Adipose tissue (tissue), 3 donors: Measurements from ENCODE around the gene STX19. TPM values are rescaled to one million over a fixed set of nuclear protein-coding genes. Genes with fewer than 3 reads are reported as not detected.
"Not testable (repeated sequence)": the region's sequence is repeated elsewhere in the genome, so short reads cannot be mapped to it uniquely, and the experiment has no call there.

Experiments
- H3K27ac ChIP-seq: one replicate; pipeline ENCODE4 v1.5.1; 2013; ENCODE audit warnings: low read depth, low read length
- WGBS, 3 donors: extraction: QIAGEN DNeasy Blood & Tissue Kit; methylation state at CpG; one replicate each; pipeline ENCODE4 v1.1.7; 2013; 5-methylcytosine and 5-hydroxymethylcytosine counted together
- polyA plus RNA-seq, 3 donors: library from polyadenylated mRNA; stranded (reverse); fragments of 200-250 nt; gene quantifications; one replicate each; pipeline ENCODE4 v1.2.3, GENCODE V29; 2013
- donor health status: healthy with polysubstance abuse.
- donor health status: Bipolar disorder and iron deficiency.
- donor health status: healthy.

The STX19 gene
- polyA plus RNA-seq, 3 donors: 0.30 to 3.9 TPM; not detected in 1

GRCh38 chr3:94044100-94044936 lies 15.9 kb upstream of the STX19 start:
- H3K27ac ChIP-seq: not testable (repeated sequence)
- 97 to 99% (median 98%) methylated on average over 55 to 61 of the region's 61 CpGs for WGBS, 3 donors

DNA sequence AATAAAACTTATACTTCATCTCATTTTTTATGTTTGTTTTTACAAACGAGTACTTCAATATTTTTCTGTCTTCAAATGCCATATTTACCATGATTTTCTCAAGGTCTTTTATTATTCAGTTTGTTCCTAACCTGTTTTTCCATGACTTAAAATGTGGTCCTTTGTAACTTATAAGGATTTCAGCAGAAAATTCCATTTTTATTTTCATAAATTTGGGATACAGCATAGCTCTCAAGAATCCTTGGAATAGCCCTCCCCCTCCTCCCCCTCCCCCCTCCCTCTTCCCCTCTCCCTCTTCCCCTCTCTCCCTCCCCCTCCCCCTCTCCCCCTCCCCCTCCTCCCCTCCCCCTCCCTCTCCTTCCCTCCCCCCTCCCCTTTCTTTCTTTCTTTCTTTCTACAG lies 14.9 kb upstream of the STX19 start:
- no peak overlapping the region for H3K27ac ChIP-seq
- WGBS, 3 donors: 81 to 95% (median 93%) methylated on average over 1 of the region's 1 CpG

GRCh38 chr3:94036909-94037507 lies 8.6 kb upstream of the STX19 start:
- no peak overlapping the region for H3K27ac ChIP-seq
- WGBS, 3 donors: 77 to 87% (median 79%) methylated on average over 3 of the region's 3 CpGs

DNA sequence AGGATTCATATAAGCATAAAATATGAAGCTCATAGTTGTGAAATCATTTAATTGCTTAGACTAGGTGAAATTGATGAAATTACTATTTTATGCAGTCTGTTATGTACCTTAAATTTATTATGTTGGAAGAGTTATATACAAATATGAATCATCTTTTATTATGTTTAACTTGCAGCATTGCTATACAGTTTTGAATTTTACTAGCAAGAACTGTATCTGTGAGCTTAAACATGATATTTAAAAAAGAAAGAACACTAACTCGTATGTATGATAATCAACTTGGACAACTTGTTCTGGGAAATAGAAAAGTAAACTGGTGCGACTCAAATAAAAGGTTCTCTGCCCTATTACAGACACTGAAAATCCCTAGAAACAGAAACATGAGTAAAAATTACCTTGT lies 1.8 kb downstream of the STX19 start:
- 22 to 90% (median 73%) methylated on average over 2 of the region's 2 CpGs for WGBS, 3 donors

GRCh38 chr3:94024385-94024784 lies 4.0 kb downstream of the STX19 start:
- 76 to 82% (median 79%) methylated on average over 3 of the region's 3 CpGs for WGBS, 3 donors
- no peak overlapping the region for H3K27ac ChIP-seq

More for the DNA sequence above, 1.8 kb downstream of the STX19 start:
- H3K27ac ChIP-seq: no peak overlapping the region

- 49 to 88% (median 82%) methylated on average over 3 of the region's 3 CpGs for WGBS, 3 donors
- H3K27ac ChIP-seq: no peak overlapping the region
Measured at GRCh38 chr3:94020293-94020692, 8.1 kb downstream of the STX19 start.

DNA sequence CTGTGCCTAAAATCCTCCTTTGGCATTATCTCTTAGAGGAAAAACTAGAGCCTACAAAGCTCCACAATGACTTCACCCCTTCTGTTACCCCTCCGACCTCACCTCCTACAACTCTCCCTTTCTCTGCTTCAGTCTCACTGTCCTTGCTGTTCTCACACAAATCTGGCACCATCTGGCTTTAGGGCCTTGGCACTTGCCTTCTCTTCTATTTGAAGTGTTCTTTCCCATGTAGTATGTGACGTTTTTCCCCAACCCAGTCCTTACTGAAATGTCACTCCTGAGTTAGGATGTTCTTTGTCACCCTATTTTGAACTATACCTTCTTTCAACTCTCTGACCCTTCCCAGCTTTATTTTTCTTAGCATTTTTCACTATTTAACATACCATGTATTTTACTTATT lies 8.7 kb downstream of the STX19 start:
- no peak overlapping the region for H3K27ac ChIP-seq
- 81 to 90% (median 85%) methylated on average over 2 of the region's 2 CpGs for WGBS, 3 donors

- no peak overlapping the region for H3K27ac ChIP-seq
- 78 to 91% (median 85%) methylated on average over 1 of the region's 1 CpG for WGBS, 3 donors
Measured at GRCh38 chr3:94015025-94015424, 13.4 kb downstream of the STX19 start.

- WGBS, 3 donors: 51 to 84% (median 61%) methylated on average over 1 of the region's 1 CpG
- no peak overlapping the region for H3K27ac ChIP-seq
Measured at GRCh38 chr3:94012185-94012584, 16.2 kb downstream of the STX19 start.

DNA sequence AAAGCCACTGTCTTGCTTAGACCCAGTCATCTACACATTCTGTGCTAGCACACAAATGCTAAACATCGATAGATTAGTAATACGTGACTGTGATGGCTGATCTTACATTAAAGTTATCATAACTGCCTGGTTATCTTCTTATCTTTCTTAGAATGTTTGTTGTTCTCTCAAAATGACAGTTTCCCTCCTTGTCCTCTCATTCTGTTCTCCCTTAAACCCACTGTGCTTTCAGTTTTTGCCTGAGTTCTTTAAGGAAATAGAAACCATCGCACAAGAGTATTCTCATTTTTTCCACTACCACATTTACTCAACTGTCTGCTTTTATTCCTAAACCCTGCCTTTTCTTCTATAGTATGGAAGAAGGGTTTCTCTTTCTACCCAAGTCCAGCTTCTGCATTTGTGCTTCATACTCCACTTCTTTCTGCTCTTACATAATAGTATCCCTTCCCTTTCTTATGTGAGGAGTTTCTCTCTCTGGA lies 17.1 kb downstream of the STX19 start:
- no peak overlapping the region for H3K27ac ChIP-seq
- 62 to 85% (median 84%) methylated on average over 3 of the region's 3 CpGs for WGBS, 3 donors

GRCh38 chr3:94009608-94010007 lies 18.8 kb downstream of the STX19 start:
- H3K27ac ChIP-seq: no peak overlapping the region
- 93 to 99% (median 98%) methylated on average over 2 of the region's 2 CpGs for WGBS, 3 donors

DNA sequence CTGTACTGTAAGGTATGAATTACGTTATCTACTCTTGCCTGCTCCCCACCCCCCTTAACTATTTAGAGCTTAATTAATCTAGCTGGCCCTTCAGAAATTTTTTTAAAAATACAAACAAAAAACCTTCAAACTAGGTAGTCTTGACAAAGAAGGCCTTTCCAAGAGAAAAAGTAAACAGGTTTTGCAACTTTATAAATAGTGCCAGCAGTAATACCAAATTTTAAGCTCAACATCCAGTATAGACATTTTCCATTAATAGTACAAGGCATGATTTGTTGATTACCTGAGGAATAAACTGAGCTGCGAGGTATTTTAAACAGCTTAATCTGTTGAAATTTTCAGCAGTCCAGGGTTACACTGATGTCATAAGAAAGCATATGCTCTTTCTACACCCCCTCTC lies 20.1 kb downstream of the STX19 start:
- H3K27ac ChIP-seq: no peak overlapping the region
- WGBS, 3 donors: 36 to 91% (median 79%) methylated on average over 2 of the region's 2 CpGs

- 1 to 2% (median 1%) methylated on average over 4 of the region's 4 CpGs for WGBS, 3 donors
- H3K27ac ChIP-seq: no peak overlapping the region
Measured at GRCh38 chr3:94004301-94004910, 24.0 kb downstream of the STX19 start.

- WGBS, 3 donors: 84 to 91% (median 89%) methylated on average over 3 of the region's 3 CpGs
- no peak overlapping the region for H3K27ac ChIP-seq
Measured at GRCh38 chr3:94001827-94002495, 26.4 kb downstream of the STX19 start.

- H3K27ac ChIP-seq: no peak overlapping the region
- WGBS, 3 donors: 62 to 67% (median 66%) methylated on average over 1 of the region's 1 CpG
Measured at GRCh38 chr3:94001191-94001590, 27.2 kb downstream of the STX19 start.

DNA sequence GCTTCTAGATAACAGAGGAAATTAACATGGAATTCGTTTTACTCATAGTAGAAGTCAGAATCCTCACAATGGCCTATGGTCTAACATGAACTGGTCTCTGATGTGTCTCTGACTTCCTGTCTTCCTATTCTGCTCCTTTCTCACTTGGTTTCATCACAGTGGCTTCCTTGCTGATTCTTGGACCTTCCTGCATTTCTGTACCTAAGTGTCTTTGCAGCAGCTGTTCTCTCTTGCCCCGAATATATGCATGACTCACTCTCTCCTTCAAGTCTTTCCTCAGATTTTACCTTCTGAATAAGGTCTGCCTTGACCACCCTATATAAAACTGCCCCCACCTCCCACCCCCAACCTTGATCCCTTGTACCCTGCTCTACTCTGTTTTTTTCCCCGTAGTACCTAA lies 34.3 kb downstream of the STX19 start:
- 80 to 91% (median 91%) methylated on average over 3 of the region's 3 CpGs for WGBS, 3 donors
- H3K27ac ChIP-seq: no peak overlapping the region

GRCh38 chr3:93992207-93992606 lies 36.2 kb downstream of the STX19 start:
- no peak overlapping the region for H3K27ac ChIP-seq
- WGBS, 3 donors: 83 to 91% (median 89%) methylated on average over 3 of the region's 3 CpGs

DNA sequence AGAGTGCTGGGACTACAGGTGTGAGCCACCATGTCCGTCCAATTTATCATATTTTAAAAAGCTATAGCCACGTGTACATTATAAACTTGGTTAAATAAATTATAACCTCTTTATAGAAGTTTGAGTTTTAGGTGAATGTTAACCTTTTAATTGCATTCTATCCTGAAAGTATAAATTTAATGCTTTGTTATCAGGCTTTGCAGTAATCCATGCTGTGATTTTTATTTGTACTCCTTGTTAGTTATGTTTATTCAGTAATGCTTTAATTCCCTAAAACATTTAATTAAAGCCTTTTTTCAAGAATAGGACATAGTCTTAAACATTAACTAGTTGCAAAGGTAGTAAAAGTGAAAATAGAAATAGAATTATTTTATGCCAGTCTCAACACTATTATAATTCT lies 36.8 kb downstream of the STX19 start:
- H3K27ac ChIP-seq: no peak overlapping the region
- WGBS, 3 donors: 66 to 90% (median 82%) methylated on average over 2 of the region's 2 CpGs

GRCh38 chr3:93989241-93989640 lies 39.2 kb downstream of the STX19 start:
- 79 to 91% (median 90%) methylated on average over 3 of the region's 3 CpGs for WGBS, 3 donors
- no peak overlapping the region for H3K27ac ChIP-seq
